Measurements from ENCODE around the gene INA.

INA gene

GRCh38 chr10:103280506-103280905 is 3.6 kb downstream of the INA start:
- in situ Hi-C loops (cut with MboI; ENCODE audit: low sequenced_read_pairs, unreplicated experiment), result no loop called here
- no peak for TF ChIP-seq CTCF (IDR thresholded peaks at IDR 0.05; ENCODE audit: borderline replicate concordance, control extremely low read depth, extremely low read depth, insufficient read depth, missing control alignments)
- DNase-seq (ENCODE audit: low spot score), result no peak

- no peak for TF ChIP-seq CTCF (IDR thresholded peaks at IDR 0.05; ENCODE audit: borderline replicate concordance, control extremely low read depth, extremely low read depth, insufficient read depth, missing control alignments)
- DNase-seq (ENCODE audit: low spot score), result no peak
- in situ Hi-C loops (cut with MboI; ENCODE audit: low sequenced_read_pairs, unreplicated experiment), result no loop called here
Measured at GRCh38 chr10:103281753-103282152, 4.8 kb downstream of the INA start.

GRCh38 chr10:103282961-103283360 is 6.0 kb downstream of the INA start:
- TF ChIP-seq CTCF (IDR thresholded peaks at IDR 0.05; ENCODE audit: borderline replicate concordance, control extremely low read depth, extremely low read depth, insufficient read depth, missing control alignments), result no peak
- in situ Hi-C loops (cut with MboI; ENCODE audit: low sequenced_read_pairs, unreplicated experiment), result no loop called here
- no peak for DNase-seq (ENCODE audit: low spot score)

GRCh38 chr10:103284170-103284569 is 7.2 kb downstream of the INA start:
- in situ Hi-C loops (cut with MboI; ENCODE audit: low sequenced_read_pairs, unreplicated experiment), result no loop called here
- no peak for TF ChIP-seq CTCF (IDR thresholded peaks at IDR 0.05; ENCODE audit: borderline replicate concordance, control extremely low read depth, extremely low read depth, insufficient read depth, missing control alignments)
- DNase-seq (ENCODE audit: low spot score), result no peak

GRCh38 chr10:103287992-103288391 is 11.1 kb downstream of the INA start:
- in situ Hi-C loops (cut with MboI; ENCODE audit: low sequenced_read_pairs, unreplicated experiment), result no loop called here
- no peak for TF ChIP-seq CTCF (IDR thresholded peaks at IDR 0.05; ENCODE audit: borderline replicate concordance, control extremely low read depth, extremely low read depth, insufficient read depth, missing control alignments)
- no peak for DNase-seq (ENCODE audit: low spot score)

GRCh38 chr10:103291588-103291987 is 14.7 kb downstream of the INA start:
- in situ Hi-C loops (cut with MboI; ENCODE audit: low sequenced_read_pairs, unreplicated experiment), result no loop called here
- no peak for TF ChIP-seq CTCF (IDR thresholded peaks at IDR 0.05; ENCODE audit: borderline replicate concordance, control extremely low read depth, extremely low read depth, insufficient read depth, missing control alignments)
- no peak for DNase-seq (ENCODE audit: low spot score)
